ENCODE results near the gene MKRN2.

The MKRN2 gene

DNA sequence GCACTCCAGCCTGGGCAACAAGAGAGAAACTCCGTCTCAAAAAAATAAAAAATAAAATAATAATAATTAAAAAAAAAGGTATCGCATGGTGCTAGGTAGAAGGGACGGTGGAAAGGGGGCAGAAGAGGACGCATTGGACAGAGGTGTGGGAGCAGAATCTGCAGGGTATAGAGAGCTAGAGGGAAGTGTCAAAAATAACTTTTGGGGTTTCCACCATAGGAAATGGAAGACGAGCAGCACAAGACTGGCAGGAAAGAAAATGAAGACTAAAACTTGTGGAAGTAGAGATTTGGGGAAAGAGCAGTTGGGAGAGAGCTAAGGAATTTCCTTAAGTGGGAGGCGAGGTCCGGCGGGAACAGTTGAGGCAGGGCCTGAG lies 585 bp upstream of the MKRN2 start:
- no peak for DNase-seq

DNA sequence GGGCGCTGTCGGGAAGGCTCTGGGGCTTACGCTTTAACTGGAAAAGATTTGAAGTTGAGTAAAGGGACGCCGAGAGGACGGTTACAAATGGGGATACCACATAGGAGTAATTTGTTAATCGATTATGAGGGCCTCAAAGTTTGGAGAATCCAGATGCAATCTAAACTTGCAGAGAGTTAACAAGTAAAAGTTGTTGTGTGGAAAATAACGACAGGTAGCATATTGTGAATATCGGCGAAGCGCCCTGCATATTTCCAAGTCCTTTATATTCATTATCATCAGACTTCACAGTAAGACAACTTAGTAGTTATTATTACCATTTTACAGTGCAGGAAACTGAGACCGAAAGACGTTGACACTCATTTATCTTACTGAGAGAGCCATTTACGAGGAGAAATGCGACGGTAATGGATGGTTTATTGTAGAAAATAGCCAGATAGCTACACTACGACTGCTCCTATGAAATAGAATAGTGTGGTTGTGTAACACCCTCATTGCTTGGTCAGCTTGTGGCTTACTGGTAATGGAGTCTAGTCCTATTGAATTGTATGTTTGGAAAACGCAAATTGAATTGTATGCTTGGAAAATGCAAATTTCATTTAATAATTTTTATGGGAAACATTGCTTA lies 700 bp downstream of the MKRN2 start:
- DNase-seq: no peak

DNA sequence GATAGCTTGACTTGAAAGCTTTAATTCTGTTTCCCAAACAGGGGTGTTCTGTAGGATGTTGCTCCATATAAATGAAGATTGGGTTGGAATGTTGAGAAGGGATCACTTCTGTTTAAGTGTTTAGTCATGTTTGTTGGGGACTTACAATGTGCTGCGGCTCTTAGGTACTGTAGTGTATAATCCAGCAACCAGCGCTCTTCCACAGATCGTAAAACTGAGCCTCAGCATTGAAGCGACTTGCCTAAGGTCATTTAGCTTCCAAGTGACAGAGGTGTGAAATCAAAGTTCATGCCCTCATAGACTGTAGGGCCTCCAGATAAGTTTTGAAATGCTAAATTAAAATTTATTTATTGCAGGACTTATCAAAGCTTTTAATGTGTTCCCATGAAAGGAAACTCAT lies 1.8 kb downstream of the MKRN2 start:
- DNase-seq: no peak

DNA sequence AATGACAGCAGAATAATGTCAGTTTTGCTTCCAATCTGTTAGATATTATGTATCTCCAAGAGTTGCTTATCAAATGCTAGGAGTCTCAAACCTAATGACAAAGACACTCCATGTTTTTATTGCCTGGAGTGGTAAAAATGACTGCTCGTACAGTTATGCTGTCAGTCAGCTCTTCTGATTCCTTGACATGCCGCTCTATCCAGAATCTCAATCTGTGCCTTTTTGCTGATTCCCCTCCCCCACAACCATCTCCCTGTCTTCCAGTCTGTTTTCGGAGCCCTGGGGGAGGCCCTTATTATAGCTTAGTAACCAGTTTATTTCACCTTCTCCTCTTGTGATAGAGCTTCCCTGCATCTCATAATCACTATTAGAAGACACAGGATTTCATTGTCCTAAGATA lies 2.6 kb downstream of the MKRN2 start:
- DNase-seq: no peak

DNA sequence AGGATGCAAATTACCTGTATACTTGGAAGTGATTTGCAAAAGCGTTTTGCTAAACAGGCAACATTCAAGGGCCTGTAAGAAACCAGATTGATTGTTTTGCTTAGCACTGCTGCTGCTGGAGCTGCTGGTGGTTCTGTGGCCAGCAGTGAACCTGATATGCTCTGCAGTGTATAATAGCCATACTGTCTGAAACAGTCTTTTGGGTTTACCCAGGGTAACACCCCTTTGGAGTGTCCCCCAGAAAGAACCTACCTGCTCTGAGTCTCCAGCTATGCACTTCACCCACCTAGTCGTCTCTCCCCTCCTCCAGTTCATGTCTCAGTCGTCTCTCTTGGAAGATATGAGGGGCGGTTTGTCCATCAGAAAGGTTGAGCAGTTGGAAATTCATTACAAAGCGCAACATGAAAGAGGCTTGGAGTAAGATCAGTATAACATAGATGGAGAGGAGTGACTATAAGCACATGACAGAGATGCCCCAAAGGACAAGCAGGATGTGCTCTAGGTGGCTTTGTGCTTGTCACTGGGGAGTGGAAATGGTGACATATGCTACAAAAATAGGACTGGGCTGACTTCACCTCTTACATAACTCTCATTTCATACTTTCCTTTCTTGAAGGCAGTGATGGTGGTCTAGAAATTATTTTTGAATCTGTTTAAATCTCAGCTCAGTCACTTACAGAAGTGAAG lies 3.8 kb downstream of the MKRN2 start:
- DNase-seq: no peak

DNA sequence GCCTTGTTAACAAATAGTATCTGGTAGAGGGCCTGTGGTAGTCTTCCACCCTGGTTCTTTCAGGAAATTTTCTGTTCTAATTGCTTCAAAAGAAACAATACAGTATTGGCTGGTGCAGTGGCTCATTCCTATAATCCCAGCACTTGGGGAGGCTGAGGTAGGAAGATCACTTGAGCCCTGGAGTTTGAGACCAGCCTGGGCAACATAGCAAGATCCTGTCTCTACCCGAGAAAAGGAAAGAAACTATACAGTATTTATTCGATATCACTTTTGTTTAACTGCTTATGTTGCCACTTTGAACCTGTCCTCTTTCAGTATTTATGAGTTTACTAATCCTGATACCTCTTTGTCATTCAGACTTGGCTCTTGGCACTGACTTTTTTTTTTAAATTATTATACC lies 4.5 kb downstream of the MKRN2 start:
- DNase-seq: no peak

DNA sequence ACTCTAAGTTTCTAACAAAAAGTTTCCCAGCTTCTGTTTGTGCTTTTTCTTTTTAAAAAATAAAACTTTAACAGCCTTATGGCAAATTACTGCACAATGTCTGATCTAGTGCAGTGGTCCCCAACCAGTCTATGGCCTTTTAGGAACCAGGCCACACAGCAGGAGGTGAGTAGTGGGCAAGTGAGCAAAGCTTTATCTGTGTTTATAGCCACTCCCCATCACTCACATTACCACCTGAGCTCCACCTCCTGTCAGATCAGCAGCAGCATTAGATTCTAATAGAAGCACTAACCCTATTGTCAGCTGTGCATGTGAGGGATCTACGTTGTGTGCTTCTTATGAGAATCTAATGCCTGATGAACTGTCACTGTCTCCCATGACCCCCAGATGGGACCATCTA lies 5.6 kb downstream of the MKRN2 start:
- DNase-seq: no peak

DNA sequence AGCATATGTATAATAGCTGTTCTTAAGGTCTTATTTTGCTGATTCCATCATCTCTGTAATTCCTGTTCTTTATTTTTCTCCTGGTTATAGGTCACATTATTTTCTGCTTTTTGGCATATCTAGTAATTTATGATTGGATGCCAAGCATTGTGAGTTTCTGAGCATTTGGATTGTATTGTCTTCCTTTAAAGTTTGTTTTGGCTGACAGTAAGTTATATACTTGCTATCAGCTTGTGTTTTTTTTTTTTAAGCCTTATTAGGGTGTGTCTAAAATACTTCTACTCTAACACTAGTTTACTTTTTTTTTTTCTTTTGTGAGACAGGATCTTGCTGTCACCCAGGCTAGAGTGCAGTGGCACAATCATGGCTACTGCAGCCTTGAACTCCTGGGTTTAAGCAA lies 10.1 kb downstream of the MKRN2 start:
- no peak for DNase-seq

DNA sequence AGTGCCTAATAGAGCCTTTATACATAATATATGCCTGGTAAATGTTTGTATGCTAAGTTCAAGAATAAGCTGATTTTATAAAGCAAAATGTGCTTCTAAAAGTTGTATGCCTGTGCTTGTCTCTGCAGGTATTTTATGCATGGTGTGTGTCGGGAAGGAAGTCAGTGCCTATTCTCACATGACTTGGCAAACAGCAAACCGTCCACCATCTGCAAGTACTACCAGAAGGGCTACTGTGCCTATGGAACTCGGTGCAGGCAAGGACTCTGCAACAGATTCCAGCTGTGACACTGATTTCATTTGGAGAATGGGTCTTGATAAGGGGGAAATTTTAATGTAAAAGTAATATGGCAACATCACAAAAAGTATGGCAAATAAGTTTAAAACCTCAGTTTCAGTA lies 11.9 kb downstream of the MKRN2 start:
- no peak for DNase-seq

DNA sequence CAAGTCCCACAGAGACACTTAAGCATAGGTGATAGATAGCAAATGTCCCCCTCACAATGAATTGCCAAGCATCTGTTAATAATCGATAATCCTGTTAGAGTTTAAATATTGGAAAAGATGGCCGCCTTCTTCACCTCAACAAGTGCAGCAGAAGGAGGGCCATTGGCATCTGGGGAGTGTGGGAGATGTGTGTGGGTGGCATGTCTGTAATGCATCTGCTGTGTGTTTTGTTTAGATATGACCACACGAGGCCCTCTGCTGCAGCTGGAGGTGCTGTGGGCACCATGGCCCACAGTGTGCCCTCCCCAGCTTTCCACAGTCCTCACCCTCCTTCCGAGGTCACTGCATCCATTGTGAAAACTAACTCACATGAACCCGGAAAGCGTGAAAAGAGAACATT lies 12.9 kb downstream of the MKRN2 start:
- no peak for DNase-seq

DNA sequence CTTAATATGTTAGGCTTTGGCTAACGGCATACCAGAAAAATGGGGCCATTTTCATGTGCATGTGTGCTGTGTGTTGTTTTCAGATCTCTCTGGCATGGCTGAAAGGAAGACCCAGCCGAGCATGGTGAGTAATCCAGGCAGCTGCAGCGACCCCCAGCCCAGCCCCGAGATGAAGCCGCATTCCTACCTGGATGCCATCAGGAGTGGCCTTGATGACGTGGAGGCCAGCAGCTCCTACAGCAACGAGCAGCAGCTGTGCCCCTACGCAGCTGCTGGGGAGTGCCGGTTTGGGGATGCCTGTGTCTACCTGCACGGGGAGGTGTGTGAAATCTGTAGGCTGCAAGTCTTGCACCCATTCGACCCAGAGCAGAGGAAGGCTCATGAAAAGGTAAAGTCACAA lies 15.1 kb downstream of the MKRN2 start:
- no peak for DNase-seq

DNA sequence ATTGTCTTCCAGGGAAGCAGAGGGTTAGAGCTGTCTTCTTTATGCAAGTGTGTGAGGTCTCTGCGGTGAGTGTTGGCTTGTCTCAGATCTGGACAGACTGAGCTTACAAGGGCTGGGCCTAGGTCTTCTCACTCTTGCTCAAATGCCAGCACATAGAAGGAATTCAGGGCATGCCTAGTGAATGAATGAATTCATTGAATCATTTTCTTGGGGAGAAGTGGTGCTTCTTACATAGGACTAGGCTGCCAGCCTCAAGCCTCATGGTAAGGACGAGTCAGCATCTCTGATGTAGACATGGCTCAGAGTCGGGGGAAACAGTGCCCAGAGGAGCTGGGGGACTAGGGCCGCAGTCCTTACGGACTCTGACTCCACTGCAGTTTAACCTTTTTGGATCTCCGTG lies 17.2 kb downstream of the MKRN2 start:
- no peak for DNase-seq

DNA sequence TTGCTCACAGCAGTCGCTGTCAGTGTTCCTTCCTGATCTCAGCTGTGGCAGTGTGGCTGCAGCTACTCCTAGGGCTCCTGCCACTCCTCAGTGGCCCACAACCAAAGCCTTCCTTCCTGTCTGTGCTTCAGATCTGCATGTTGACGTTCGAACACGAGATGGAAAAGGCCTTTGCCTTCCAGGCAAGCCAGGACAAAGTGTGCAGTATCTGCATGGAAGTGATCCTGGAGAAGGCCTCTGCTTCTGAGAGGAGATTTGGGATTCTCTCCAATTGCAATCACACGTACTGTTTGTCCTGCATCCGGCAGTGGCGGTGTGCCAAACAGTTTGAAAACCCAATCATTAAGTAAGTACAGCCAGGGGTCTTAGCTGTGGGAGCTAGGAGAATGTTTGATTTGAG lies 17.8 kb downstream of the MKRN2 start:
- DNase-seq: no peak

DNA sequence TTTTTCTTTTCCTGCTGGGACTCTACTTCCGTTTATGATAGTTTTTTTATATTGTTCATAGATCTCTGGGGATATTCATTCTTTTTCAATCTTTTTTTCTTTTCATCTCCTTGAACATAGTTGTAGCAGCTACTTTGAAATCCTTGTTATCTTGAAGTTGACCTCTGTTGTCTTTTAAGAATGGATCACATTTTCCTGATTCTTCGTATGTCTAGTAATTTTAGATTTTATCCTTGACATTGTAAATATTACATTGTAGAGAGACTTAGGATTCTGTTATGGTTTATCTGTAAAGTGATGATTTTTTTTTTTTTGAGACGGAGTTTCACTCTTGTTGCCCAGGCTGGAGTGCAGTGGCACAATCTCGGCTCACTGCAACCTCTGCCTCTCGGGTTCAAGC lies 20.5 kb downstream of the MKRN2 start:
- DNase-seq: no peak

DNA sequence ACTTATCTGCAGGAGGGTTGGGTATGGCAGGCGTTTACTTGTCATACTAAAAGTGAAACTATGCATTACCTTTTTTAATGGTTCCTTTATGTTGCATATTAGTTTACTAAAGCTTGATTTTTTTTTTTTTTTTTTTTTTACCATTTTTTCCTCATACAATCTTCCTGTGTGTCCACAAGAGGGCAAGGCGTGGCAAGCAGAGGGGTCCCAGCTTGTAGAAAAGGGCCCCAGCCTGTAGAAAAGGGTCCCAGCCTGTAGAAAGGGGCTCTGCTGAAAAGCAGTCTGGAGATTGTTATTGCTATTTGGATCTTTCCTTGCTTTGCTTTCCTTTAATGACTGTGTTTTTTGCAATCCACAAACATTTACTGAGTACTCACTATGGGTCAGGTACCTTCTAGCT lies 21.9 kb downstream of the MKRN2 start:
- no peak for DNase-seq

DNA sequence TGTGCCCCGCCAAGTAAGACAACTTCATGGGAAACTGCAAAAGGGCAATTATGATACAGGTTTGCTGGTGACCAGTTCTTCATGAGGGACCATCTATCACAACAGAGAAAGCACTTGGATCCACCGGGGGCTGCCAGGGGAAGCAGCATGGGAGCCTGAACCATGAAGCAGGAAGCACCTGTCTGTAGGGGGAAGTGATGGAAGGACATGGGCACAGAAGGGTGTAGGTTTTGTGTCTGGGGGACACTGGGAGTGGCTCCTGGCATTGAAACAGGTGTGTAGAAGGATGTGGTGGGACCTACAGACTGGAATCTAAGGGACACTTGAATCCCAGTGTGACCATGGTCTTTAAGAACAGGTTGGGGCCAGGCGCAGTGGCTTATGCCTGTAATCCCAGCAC lies 22.6 kb downstream of the MKRN2 start:
- DNase-seq: no peak

DNA sequence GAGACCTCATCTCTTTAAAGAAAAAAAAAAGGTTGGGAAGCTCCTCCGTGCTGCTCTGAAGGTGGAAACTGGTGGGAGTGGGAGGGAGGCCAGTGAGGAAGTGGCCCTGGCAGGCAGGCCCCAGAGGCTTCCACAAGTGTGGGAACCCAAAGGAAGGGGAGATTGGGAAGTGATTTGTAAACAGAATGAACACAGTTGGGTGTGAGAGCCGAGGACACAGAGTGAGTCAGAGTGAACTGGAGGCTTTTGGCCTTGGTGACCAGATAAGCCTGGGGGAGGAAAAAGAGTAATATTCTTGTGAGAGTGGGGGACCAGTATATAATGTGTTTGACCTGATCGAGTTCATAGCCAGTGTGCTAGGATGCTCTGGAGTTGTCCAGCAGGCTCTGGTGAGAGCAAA lies 23.0 kb downstream of the MKRN2 start:
- no peak for DNase-seq

DNA sequence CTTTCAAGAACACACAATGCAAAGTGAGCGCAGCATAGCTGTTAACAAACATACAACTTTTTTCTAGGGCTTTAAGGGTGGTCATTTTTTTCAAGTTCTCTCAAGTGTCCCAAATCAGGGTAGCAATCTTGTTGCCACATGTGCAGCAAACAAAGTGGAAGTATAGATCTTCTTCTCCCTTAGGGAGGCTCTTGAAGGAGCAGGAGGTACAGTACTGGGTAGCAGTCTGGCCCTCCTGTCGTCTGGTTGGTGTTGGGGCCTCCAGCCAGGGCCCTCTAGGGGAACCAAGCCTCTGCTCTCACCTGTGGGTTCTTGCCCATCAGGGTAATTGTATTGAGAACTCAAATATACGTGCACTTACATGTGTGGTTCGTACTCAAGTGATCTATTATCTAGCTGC lies 25.8 kb downstream of the MKRN2 start:
- no peak for DNase-seq

DNA sequence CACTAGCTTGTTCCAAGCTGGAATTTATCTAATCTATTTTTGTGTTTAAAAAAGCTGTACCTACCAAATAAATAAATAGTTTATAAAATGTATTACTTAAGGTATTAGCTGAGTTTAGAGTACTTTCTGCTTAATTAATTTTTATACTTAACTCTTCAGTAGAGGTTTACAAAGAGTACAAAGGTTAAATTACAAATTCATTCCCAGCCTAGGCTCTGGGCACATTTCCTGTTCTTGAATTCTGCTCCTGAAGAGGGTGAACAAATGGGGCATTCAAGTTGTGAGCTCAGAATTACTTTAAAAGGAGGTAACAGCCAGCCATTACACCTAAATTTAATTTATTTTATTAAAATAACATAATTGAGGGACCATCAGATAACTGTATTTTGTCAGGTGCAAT lies 26.4 kb downstream of the MKRN2 start:
- DNase-seq: no peak

DNA sequence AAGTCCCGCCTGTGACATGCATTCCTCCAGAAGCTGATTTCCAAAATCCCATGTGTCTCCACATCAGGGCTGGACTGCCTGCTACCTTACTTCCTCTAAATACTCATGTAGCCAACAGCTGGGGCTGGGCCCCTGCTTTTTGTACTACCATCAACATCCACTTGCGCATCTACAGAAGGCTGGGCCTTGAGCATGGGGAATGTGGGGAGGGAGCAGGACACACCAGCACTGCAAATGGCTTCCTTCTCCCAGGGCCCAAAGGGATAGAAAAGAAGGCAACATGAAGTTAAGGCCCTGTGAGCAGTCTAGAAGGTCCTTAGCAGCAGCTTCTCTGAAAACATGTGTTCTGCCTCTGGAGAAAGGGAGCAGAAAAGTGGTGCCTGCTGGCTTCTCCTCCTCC lies 27.2 kb downstream of the MKRN2 start:
- no peak for DNase-seq

DNA sequence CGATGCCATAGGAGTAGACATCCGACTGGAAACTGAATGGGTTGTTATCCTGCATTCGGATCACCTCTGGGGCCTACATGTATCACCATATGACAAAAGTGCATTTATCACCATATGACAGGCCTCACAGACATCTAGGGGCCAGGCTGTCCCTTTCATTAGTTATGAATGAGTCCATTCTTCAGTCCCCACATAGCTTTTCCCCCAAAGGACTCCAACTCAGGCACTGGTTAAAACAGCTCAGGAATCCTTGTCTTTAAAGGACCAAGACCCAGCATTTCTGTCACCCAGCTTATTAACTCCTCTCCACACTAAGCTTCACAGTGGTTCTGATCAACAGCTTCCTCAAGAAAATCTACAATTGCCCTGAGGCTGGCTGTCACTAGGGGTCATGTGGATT lies 28.3 kb downstream of the MKRN2 start:
- DNase-seq: no peak

DNA sequence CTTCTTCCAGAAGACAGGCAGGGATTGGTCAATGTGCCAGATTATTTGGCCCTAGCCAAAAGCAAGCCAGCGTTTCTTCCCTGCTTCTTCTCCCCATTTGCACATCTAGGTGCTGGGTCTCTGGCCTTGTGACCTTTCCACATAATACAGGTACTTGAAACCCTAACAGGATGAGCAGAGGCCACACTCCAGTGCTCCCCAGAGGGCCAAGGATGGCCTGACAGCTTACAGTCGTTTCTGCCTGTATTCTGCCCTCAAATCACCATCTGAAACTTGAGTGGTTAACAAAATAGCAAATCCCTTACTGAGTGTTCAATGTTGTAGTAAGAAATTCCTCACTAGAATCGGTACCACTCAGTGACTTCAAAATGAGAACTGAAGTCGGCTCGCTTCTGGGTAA lies 29.1 kb downstream of the MKRN2 start:
- no peak for DNase-seq

DNA sequence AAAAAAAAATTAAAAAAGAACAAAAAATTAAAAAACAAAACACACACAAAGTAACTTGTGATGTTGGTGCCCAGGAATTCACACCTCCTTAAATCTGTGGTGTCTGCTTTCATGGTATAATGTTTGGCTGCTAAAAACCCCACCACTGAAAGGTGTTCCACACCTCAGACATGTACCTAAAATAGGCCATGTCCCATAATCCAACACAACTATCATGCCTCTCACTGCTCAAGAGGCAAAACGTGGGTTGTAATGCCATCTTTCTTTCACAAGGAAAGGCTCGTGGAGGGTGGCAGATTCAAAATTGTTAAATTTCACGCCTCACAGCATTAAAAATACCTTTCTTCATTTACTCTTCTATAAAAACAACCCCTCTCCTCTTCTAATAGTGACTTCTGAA lies 29.5 kb downstream of the MKRN2 start:
- no peak for DNase-seq

DNA sequence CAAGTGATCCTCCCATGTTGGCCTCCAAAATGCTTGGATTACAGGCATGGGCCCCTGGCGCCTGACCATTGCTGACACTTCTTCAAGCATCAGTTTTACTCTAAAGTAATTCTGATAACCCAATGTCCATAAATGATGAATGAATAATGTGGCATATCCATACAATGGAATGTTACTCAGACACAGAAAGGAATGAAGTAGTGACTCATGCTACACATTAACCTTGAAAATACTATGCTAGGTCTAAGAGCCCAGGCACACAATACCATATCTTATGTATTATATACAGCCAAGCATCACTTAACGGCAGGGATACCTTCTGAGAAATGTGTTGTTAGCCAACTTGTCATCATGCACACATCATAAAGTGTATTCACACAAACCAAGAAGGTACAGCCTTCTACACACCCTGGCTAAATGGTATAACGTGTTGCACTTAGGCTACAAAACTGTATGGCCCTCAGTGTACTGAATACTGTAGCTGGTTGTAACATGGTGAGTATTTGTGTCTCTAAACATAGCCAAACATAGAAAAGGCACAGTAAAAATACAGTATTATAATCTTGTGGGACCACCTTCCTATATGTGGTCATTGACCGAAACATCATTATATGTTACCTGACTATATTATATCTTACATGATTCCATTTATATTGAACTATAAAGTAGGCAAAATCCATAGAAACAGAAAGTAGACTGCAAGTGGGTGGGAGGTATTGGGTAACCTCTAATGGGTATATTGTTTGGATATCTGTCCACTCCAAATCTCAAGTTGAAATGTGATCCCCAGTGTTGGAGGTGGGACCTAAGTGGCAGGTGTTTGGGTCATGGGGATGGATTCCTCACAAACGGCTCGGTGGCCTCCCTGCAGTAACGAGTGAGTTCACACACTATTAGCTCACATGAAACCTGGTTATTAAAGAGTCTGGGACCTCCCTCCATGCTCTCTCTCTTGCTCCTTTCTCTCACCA lies 31.4 kb downstream of the MKRN2 start:
- DNase-seq: no peak

Data from CD4-positive, alpha-beta T cell treated with Interleukin-6 for 4 hours (primary cell).